NOMO-1 treated with dmso at 0.1 percent for 144 hours (cell line): ENCODE measurements around the gene NNT.
"Not testable (repeated sequence)": the region's sequence is repeated elsewhere in the genome, so short reads cannot be mapped to it uniquely, and the experiment has no call there.

Experiments used
- DNase-seq: peaks from one replicate; lab custom pipeline; 2025; ENCODE audit not compliant: unreplicated experiment; lab: John Stamatoyannopoulos, UW

Gene NNT

GRCh38 chr5:43702293-43702692, 99.3 kb downstream of the NNT start:
- DNase-seq, result no peak

GRCh38 chr5:43702815-43703214, 99.8 kb downstream of the NNT start:
- DNase-seq, result no peak

GRCh38 chr5:43704243-43704642, 101.3 kb downstream of the NNT start:
- DNase-seq, result no peak

GRCh38 chr5:43706576-43706975, 103.6 kb downstream of the NNT start:
- DNase-seq, result not testable (repeated sequence)

GRCh38 chr5:43711496-43711895, 108.5 kb downstream of the NNT start:
- DNase-seq, result no peak

DNA sequence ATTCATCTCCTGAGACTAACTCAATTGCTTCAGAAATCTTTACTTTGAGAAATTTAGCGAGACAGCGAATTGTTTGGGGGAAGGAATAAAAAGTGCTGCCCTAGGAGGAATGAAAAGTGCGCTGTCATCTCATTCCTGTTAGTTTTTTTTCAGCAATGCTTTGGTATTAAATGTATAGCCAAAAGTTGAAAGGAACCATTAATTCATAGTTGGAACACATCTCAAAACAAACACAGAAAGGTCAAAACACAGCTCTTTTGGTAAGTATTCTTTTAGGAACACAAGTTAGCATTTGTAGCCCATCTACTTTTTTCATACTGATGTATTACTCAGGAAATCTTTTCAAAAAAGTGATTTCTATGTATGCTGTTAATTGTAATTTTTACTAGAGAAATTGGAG, 109.1 kb downstream of the NNT start:
- DNase-seq, result no peak

DNA sequence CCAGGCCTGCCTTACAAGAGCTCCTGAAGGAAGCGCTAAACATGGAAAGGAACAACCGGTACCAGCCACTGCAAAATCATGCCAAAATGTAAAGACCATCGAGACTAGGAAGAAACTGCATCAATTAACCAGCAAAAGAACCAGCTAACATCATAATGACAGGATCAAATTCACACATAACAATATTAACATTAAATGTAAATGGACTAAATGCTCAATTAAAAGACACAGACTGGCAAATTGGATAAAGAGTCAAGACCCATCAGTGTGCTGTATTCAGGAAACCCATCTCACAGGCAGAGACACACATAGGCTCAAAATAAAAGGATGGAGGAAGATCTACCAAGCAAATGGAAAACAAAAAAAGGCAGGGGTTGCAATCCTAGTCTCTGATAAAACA, 116.8 kb downstream of the NNT start:
- DNase-seq, result not testable (repeated sequence)

DNA sequence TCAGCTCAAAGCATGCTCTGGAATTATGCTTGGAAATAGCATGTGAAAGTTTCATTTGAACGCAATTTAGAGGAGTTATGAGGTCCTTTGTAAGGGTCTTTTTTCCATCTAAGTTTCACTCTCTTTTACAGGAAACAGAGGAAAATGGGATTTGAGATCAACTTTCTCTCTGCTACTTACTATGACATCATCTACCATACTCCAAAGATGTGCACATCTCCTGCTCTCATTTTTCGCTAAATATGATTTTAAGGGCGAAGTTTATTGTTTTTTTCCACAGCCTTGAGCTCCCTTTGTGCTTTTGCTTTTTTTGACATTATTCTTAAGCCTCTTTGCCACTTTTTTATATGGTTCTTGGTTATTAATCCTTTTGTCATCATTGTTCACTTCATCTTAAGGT, 125.6 kb downstream of the NNT start:
- DNase-seq, result no peak

GRCh38 chr5:43729846-43730478, 127.0 kb downstream of the NNT start:
- DNase-seq, result peak; percentile 17

DNA sequence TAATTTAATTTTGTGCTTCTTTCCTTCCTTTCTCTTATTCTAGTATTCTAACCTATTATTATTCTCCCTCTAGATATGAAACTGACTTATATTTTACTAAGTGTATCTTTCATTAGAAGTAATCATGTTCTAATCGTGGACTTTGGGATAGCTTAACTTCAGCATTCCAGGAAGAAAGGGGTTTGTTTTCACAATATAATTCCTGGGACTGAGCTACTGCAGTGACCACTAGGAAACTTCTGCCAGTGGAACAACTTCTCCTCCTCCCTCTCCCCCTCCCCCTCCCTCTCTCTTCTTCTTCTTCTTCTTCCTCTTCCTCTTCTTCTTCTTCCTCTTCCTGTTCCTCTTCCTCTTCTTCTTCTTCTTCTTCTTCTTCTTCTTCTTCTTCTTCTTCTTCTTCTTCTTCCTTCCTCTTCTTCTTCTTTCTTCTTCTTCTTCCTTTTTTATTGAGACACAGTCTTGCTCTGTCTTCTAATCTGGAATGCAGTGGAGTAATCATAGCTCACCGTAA, 127.9 kb downstream of the NNT start:
- no peak for DNase-seq

GRCh38 chr5:43731573-43731972, 128.6 kb downstream of the NNT start:
- no peak for DNase-seq

- DNase-seq, result not testable (repeated sequence)
These were observed 143.1 kb downstream of the NNT start for GRCh38 chr5:43745923-43746548.

DNA sequence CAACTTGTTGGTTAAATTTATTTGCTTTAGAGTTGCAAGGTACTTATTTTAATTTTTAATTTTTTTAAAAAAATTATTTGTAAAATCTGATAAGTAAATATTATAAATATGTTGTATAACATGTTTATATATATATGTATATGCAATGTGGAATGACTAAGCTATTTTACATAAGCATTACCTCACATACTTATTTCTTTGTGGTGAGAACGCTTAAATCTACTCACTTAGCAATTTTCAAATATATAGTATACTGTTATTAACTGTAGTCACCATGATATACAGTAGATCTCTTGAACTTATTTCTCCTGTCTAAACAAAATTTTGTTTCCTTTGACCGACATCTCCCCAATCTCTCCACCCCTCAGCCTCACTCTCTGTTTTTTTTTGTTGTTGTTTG, 147.8 kb downstream of the NNT start:
- no peak for DNase-seq

DNA sequence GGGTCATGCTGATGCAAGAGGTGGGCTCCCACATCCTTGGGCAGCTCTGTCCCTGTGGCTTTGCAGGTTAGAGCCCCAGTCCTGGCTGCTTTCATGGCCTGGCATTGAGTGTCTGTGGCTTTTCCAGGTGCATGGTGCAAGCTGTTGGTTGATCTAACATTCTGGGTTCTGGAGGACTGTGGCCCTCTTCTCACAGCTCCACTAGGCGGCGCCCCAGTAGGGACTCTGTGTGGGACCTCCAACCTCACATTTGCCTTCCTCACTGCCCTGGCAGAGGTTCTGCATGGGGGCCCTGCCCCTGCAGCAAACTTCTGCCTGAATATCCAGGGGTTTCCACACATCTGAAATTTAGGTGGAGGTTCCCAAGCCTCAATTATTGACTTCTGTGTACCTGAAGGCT, 150.1 kb downstream of the NNT start:
- no peak for DNase-seq
